ENCODE results near the gene PRMT1.

Gene PRMT1

GRCh38 chr19:49667473-49667872 lies 9.6 kb upstream of the PRMT1 start:
- no peak for DNase-seq (ENCODE audit: low spot score)

- DNase-seq (ENCODE audit: low spot score): no peak
These were observed 7.6 kb upstream of the PRMT1 start for GRCh38 chr19:49669516-49669915.

DNA sequence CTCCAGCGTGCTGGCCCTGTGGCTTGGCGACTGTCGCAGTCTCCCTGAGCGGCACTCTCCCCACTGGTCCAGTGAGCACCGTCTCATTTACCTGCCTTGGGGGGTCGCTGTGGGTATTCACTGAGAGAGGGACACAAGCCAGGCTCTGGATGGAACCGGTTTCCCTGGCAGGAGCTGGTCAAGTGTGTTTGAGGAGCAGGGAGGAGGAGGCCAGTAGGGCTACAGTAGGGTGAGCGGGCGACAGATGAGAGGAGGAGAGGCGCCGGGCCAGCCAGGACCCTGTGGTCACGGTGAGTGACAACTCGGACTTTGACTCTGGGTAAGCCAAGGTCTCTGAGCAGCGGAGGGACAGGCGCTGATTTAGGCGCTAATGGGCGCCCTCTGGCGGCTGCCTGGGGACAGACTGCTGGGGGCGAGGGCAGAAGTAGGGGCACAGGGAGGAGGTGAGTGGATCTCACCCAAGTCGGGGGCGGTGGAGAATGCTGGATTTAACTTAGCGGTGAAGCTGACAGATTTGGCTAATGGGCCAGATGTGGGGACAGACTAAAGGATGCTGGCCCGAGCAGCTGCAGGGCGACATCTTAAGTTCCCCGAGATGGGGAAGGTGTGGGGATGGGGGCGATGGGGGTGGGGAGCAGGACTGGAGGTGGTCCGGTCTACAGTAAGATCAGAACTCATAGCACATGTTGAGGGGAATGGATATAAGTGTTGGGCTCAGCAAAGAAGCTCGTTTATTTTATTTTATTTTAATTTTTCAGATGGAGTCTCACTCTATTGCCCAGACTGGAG lies 4.7 kb upstream of the PRMT1 start:
- DNase-seq (ENCODE audit: low spot score): peak; percentile 74

DNA sequence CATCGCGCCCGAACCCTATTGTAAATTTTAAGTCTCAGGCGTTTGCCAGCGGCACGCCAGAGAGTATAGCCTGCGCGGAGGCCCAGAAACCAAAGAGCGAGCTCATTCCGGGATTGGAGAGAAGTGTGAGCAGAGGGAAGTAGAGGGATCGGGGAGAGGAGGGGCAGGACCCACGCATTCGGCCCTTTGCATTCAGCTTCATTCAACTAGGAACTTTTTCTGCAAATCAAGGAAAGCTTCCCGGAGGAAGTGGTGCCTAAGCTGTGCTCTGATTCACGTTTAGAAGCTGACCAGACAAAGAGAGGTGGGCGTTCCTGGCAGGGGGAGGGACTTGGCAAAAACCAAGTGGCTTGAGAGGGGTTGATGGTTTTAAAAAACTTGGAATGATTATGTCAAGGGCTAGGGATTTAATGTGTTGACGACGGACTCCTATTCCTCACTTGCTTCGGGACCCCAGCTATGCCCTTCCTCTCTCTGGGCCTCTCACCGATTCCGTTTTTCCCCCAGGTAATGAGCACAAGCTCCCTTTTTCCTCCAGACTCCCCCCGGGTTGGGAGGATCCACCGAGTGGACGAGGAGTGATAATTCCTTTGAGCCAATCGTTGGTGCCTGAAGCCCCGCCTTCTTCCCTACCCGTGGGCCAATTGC lies 811 bp upstream of the PRMT1 start:
- DNase-seq (ENCODE audit: low spot score): no peak

DNA sequence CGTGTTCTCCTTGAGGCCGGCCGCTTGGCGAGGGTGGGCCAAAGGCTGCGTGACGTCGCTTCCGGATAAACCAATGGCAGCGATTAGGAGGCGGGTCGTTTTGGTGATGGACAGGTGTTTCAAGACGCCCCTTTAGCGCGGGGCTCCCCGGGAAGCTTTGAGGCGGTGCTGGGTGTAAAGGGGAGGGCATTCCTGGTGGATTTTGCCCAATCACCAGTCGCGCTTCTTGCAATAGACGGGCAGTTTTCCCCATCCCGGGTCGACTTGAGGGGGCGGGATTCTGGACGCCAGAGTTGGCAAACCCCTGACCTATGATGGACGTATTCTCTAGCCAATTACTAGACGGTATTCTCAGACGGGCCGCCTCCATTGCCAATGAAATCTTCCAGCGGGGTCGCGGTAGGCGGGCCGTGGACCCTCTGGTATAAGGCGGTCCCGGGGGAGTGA lies 264 bp upstream of the PRMT1 start:
- peak; percentile 100 for DNase-seq (ENCODE audit: low spot score)

DNA sequence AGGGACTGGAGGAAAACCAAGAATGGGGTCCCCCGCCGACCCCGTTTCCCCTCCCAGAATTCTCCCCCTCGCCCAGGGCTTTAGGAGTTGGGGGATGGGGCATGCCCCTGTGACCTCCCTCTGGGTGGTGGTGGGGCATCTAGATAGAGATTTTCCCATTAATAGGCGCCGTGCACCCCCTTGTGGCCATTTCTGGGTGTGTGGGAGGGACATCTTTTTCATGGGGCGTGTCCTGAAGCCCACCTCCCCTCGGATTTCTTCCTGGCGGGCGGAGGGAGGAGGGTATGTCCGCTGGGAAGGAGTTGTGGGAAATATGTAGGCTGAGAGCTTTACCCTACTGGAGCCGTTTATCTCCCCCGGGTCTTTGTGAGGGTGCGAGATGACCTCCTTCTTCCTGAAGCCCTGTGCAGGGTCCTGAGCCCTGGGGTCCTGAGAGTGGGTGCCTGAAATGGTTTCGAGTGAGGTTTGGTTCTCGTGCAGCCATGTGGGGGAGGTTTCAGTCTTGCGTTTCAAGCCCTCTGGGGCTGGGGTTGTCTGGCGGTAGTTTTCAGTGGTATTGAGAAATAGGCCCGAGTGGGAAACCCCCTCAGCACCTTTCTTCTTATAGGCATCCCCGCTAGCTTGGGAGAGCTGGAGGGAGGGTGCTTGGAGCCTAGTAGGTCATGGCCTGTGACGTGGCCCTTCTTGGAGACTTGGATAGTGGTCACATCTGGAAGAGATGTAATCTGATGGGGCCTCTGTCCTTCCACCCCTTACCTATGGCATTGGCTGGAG lies 1.0 kb downstream of the PRMT1 start:
- DNase-seq (ENCODE audit: low spot score): peak; percentile 72

DNA sequence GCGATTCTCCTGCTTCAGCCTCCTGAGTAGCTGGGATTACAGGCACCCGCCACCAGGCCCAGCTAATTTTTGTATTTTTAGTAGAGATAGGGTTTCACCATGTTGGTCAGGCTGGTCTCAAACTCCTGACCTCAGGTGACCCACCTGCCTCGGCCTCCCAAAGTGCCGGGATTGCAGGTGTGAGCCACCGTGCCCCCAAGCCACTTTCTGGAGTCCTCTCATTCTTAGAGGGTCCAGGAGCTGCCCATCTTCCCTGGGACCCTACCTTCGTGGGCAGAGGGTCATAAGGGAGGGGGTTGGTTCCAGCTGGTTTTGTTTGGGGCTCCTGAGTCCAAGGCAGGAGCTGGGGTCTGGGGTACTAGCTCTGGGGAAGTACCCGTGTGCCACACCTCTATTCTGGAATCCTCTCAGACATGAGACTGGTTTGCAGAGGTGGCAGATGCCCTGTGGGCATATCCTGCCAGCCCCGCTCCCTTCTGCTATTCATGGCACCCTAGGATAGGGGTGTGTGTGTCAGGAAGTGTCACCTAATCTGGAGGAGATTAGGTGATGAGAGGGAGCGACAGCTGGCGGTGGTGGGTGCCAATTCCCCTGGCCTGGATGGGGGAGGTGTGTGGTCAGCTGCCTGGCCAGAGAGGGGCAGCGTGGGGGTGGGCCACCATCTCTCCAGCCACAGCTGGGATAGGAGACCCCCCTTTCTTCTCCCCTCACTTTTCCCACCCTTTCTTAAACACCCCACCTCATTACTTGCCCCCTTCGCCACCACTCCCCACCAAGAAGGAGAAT lies 2.1 kb downstream of the PRMT1 start:
- no peak for DNase-seq (ENCODE audit: low spot score)

- no peak for DNase-seq (ENCODE audit: low spot score)
These were observed 2.8 kb downstream of the PRMT1 start for GRCh38 chr19:49679771-49680413.

GRCh38 chr19:49680421-49681351 lies 3.6 kb downstream of the PRMT1 start:
- peak; percentile 90 for DNase-seq (ENCODE audit: low spot score)

DNA sequence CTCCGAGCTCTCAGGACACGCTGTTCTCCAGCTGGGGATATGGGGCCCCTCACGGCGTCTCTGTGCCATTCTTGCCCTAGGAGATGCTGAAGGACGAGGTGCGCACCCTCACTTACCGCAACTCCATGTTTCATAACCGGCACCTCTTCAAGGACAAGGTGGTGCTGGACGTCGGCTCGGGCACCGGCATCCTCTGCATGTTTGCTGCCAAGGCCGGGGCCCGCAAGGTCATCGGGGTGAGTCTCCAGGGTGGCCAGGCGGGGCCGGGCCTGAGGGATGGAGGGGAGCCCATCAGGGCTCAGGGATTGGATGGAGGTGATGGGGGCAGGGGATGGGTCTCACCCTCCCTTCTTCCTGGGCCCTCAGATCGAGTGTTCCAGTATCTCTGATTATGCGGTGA lies 4.8 kb downstream of the PRMT1 start:
- DNase-seq (ENCODE audit: low spot score): no peak

- DNase-seq (ENCODE audit: low spot score): no peak
These were observed 5.2 kb downstream of the PRMT1 start for GRCh38 chr19:49682274-49682673.

DNA sequence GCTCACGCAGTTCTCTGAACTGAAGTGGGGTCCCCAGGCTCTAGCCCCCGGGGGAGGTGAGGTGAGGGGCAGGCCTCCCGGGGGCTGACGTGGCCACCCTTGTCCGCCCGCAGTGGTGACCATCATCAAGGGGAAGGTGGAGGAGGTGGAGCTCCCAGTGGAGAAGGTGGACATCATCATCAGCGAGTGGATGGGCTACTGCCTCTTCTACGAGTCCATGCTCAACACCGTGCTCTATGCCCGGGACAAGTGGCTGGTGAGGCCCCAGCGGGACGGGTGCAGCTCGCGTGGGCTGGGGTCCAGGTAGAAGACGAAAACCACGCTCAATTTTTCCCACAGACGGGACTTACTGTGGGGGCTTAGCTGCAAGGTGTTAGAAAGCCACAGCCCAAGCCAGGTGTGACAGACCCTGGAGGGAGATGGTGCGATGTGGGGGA lies 6.8 kb downstream of the PRMT1 start:
- DNase-seq (ENCODE audit: low spot score): no peak

- DNase-seq (ENCODE audit: low spot score): no peak
These were observed 7.3 kb downstream of the PRMT1 start for GRCh38 chr19:49684251-49684982.

GRCh38 chr19:49684983-49685553 lies 8.0 kb downstream of the PRMT1 start:
- no peak for DNase-seq (ENCODE audit: low spot score)

DNA sequence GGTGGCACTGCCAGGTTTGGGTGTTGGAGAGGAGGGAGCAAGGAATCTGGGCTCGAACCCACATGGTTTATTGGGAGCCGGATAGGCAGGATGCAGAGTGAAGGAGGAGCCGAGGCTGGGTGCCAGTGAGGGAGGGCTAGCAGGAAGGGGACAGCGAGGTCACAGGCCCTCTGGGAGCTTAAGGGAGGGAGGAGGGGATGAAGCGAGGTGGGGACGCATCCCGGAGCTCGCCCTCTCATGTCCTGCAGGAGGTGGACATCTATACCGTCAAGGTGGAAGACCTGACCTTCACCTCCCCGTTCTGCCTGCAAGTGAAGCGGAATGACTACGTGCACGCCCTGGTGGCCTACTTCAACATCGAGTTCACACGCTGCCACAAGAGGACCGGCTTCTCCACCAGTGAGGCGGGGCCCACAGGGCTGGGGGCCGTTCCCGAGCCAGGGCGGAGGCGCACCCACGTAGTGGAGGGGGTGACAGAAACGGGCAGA lies 8.8 kb downstream of the PRMT1 start:
- DNase-seq (ENCODE audit: low spot score): no peak

GRCh38 chr19:49686503-49687088 lies 9.5 kb downstream of the PRMT1 start:
- DNase-seq (ENCODE audit: low spot score): no peak

DNA sequence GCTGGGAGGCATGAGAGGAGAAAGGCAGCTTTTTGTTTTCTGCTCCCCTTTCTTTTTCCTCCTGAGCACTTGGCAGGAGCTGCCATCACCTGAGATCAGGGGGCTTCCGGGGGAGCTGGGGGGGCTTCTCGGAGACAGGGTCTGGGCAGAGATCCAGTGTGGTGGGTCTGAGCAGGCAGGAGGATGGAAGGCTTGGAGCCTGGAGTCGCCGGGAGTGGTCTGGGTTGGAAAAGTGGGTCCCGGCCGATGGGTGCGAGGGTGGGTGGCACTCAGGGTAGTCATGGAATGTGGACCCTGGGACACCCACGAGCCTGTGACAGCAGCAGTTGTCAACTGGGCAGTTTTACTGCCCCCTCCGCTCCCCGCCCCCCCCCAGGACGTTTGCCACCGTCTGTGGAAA lies 10.1 kb downstream of the PRMT1 start:
- no peak for DNase-seq (ENCODE audit: low spot score)

GRCh38 chr19:49687566-49688316 lies 10.7 kb downstream of the PRMT1 start:
- DNase-seq (ENCODE audit: low spot score): no peak
